Measurements from ENCODE around the gene NAPEPLD.
"Not testable (repeated sequence)": the region's sequence is repeated elsewhere in the genome, so short reads cannot be mapped to it uniquely, and the experiment has no call there.

The NAPEPLD gene

DNA sequence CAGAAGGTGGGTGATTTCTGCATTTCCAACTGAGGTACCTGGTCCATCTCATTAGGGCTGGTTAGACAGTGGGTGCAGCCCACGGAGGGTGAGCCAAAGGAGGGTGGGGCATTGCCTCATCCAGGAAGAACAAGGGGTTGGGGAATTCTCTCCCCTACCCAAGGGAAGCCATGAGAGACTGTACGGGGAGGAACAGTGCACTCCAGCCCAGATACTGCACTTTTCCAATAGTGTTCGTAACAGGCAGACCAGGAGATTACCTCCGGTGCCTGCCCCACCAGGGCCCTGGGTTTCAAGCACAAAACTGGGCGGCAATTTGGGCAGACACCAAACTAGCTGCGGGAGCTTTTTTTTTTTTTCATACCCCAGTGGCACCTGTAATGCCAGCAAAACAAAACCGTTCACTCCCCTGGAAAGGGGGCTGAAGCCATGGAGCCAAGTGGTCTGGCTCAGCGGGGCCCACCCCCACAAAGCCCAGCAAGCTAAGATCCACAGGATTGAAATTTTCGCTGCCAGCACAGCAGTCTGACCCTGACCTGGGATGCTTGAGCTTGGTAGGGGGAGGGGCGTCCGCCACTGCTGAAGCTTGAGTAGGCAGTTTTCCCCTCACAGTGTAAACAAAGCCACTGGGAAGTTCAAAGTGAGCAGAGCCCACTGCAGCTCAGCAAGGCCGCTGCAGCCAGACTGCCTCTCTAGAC is 42.7 kb downstream of the NAPEPLD start:
- no peak for DNase-seq

DNA sequence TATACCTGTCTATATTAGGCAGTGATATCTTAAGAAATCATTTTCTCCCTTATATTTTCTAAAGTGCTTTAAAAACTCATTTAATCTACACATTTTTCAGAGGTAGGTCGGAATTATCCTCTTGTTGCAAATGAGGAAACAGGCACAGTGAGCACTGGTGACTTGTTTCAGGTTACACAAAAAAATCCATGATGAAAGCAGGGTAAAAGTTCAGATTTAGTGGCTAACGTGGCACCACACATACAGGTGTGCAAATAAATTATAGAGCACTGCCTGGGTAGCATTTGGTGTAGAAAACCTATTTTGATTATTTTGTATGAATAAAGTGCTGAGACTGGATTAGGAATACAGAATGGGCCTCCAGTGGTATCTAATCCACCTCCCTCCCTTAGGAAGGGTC is 47.4 kb downstream of the NAPEPLD start:
- DNase-seq, result no peak

DNA sequence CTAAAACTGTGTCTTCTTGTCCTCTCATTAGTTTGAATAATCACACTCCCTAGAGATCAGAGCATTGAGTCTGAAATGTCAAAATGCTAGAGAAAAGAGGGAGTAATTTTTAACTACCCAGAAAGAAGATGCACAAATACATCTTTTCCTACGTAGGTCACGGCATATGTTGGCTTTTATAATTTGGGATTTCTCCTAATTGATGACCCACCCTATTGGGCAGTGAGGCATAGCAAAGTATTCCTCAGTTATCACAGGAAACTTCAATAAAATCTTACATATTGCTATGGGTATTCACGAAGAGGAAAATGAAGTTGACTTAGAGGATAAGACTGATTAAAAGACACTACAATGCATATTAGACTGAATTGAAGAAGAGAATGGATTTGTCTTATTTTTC is 48.6 kb downstream of the NAPEPLD start:
- DNase-seq, result no peak

- no peak for DNase-seq
Observed at GRCh38 chr7:103097041-103097440, 51.9 kb downstream of the NAPEPLD start.

DNA sequence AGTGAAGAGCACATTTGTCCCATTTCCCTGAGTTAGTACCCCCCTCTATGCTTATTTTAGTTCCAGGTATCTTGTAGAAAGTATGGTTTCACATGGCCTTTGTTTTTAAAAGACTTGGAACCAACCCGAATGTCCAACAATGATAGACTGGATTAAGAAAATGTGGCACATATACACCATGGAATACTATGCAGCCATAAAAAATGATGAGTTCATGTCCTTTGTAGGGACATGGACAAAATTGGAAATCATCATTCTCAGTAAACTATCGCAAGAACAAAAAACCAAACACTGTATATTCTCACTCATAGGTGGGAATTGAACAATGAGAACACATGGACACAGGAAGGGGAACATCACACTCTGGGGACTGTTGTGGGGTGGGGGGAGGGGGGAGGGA is 53.3 kb downstream of the NAPEPLD start:
- not testable (repeated sequence) for DNase-seq

- no peak for DNase-seq
Observed at GRCh38 chr7:103094102-103094501, 54.8 kb downstream of the NAPEPLD start.

DNA sequence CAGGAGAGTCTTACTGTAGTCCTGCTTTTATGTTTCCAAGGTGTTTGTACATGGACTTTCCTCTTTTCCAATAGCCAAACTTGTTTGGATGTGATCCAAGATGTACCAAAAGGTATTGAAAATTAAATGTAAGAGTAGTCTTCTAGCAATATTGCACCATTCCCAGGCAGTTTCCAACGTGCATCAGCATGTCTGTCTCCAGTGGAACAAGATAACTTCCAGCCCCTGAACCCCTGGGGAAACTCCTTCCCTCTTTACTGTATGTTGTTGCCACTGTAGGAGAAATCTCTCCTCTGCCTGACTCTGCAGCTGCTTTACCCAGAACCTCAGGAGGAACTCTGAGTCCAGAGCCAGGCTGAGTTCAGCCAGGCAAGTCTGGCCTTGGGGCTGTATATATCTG is 55.5 kb downstream of the NAPEPLD start:
- DNase-seq, result no peak

DNA sequence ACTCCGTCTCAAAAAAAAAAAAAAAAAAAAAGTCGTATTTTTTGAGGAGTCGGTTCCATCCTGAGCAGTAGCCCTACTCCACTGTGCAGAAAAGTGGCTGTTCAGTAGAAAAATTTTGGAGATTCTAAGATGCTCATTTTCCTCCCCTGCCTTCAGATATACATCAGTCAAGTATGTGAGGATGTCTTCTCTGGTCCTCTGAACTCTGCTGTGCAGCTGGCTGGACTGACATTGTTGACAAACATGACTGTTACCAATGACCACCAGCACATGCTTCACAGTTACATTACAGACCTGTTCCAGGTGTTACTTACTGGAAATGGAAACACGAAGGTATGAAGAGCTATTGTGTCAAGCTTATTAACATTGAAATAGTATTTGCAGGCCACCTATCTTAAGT is 56.6 kb downstream of the NAPEPLD start:
- not testable (repeated sequence) for DNase-seq

GRCh38 chr7:103083210-103083609 is 65.7 kb downstream of the NAPEPLD start:
- no peak for DNase-seq

GRCh38 chr7:103082497-103082896 is 66.4 kb downstream of the NAPEPLD start:
- no peak for DNase-seq

DNA sequence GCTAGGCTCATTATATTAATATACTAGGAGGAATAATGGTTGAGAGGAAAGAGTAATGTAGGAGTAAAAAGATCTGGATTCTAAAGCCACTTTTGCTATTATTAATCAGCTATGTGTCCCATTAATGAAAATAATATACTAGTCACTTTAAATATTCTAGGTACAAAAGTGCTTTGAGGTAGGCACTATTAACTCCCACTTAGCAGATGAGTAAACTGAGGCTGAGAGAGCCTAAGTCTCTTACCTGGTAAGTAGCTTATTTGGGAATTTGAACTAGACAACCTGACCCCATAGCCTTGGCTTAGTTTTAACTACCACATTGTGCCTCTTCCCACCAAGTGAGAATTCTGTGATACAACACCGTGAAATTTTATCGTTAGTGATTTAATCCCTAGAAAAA is 68.0 kb downstream of the NAPEPLD start:
- no peak for DNase-seq

DNA sequence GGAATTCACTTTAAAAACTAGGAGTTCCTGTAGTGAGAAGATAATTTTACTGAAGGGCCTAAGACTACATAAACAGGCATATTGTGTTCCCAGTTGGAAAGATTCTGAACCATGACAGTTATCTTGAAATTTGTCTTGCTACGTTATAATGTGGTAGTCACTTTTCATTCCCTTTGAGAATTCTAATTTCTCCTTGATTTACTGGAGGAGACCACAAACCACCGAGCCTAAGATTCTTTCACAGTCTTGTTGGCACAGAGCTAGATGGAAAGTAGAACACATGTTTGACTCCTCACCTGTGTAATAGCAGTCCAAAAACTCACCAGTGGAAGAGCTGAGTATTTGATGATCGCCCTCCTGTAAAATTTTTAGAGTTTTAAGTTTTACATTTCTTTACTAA is 69.1 kb downstream of the NAPEPLD start:
- DNase-seq, result no peak

- DNase-seq, result not testable (repeated sequence)
Observed at GRCh38 chr7:103078226-103078625, 70.7 kb downstream of the NAPEPLD start.

DNA sequence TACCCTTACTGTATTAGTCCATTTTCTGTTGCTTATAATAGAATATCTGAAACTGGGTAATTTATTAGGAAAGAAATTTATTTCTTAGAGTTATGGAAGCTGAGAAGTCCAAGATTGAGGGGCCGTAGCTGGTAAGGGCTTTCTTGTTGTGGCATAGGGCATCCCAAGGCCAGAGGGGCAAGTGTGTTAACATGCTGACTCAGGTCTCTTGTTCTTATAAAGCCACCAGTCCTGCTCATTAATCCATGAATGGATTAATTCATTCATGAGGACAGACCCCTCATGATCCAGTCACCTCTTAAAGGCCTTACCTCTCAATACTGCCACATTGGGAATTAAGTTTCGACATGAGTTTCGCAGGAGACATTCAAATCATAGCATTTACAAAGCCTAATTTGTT is 71.6 kb downstream of the NAPEPLD start:
- no peak for DNase-seq

- no peak for DNase-seq
Observed at GRCh38 chr7:103076764-103077163, 72.1 kb downstream of the NAPEPLD start.

GRCh38 chr7:103075337-103075918 is 73.5 kb downstream of the NAPEPLD start:
- DNase-seq, result peak; percentile 85

DNA sequence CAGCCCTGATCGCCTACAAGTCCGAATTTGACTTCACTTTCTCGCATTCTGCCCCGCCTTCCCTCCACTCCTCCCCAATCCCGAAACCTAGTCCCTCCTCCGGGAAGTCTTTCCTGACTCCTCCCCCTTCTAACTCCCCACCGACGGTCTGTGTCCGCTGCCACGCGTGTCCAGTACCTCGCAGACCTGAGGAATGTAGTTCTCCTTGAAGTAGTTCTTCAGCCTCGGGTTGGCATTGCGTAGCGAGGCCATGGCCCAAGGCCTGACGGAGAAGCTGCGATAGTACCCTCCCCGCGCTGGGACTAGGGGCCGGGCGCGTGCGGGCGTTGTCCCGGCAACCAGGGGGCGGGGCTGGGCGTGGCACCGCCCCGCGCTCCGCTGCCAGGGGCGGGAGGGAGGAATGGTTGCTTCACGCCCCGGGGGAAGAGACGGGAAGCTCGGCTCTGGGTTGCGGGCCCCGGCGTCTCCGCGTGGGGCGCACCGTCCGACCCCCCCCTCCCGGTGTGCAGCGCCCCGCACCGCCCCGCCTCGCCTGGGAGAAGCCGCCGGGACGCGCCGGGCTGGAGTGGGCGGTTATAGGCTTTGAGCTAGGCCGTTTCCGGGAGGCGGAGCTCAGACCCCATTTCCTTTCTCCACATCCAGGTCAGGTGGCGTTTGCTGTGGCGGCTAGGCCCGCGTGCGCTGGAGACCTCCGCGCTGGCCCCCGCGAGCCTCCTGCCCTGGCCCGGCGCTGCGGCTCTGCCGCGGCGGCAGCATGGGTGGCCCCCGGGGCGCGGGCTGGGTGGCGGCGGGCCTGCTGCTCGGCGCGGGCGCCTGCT is 74.2 kb downstream of the NAPEPLD start, which contains the start of the genes ARMC10 and FBXL13:
TSS of gene ARMC10 (plus strand) at position 622 of the 818 bp plus-strand sequence. CDS start at position 755, 133 bp downstream.
TSS of gene FBXL13 (minus strand) at position 278 of the 818 bp plus-strand sequence.
- DNase-seq, result peak; percentile 93

DNA sequence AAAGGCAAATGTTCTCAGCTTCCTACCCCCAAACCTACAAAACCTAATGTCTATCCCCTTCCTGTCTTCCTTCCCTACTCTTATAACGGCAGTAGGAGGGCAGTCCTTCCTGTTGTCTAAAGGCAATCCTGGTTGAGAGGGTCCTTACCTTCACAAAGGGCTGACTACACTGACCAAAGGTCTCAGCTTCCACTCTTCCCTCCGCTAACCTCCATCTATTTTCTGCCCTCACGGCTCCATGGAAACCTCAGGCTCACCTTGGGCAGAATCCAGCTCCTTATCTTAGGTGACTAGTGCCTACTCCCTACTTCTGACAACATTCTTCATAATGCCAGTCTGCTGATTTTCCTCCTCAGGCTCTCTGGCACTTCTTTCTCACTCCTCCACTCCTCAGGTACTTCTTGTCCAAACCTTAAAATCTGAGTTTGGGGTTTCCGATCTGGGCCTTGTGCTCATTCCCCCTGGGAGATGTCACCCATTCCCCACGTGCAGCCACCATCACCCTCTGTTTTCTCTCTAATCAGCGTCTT is 74.8 kb downstream of the NAPEPLD start:
- no peak for DNase-seq

DNA sequence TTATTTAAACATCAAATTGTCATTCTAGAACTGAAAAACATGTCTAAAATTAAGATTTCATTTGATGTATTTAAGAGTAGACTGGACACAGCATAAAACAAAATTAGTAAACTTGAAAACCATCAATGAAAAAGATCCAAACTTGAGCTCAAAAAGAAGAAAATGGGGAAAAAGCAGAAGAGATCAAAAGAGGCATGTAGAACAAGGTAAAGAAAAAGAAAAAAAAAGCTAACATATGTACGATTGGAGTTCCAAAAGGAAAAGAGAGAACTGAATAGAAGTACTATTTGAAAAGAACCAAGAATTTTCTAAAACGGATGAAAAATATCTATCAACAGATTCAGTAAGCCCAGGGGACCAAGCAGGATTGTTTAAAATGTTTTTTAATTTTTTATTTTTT is 77.9 kb downstream of the NAPEPLD start:
- DNase-seq, result no peak

- no peak for DNase-seq
Observed at GRCh38 chr7:103068414-103069403, 80.2 kb downstream of the NAPEPLD start.

DNA sequence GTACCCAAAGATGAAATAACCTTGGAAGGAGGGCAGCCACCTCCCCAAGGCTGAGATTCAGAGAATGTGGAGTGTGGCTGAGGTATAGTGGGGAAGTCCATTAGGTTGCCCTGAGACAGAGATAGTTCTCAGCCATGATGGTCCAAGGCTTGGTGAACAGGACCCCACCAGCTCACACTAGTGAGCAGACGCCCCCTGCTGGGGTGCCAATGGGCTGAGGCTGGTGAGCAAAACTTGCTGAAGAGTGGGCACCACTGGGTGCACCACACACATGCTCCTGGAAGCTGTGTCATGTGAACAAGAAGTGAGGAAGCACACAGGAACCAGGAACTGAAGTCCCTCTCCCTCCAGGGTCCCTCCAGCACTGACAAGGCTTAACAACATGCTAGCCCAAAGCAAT is 83.2 kb downstream of the NAPEPLD start:
- peak; percentile 68 for DNase-seq

GRCh38 chr7:103063895-103064294 is 85.0 kb downstream of the NAPEPLD start:
- DNase-seq, result no peak

Measured in activated CD4-positive, alpha-beta T cell treated with anti-CD3 and anti-CD28 coated beads for 48 hours (primary cell).